Measurements from ENCODE around the gene RBBP4.
"Not testable (repeated sequence)": the region's sequence is repeated elsewhere in the genome, so short reads cannot be mapped to it uniquely, and the experiment has no call there.

The RBBP4 gene

GRCh38 chr1:32693455-32694174, 42.6 kb downstream of the RBBP4 start:
- DNase-seq (ENCODE audit: low read depth): no peak

- DNase-seq (ENCODE audit: low read depth): no peak
These were observed 44.3 kb downstream of the RBBP4 start for GRCh38 chr1:32695098-32695904.

GRCh38 chr1:32696041-32696440, 45.0 kb downstream of the RBBP4 start:
- no peak for DNase-seq (ENCODE audit: low read depth)

- not testable (repeated sequence) for DNase-seq (ENCODE audit: low read depth)
These were observed 46.0 kb downstream of the RBBP4 start for GRCh38 chr1:32696996-32697395.

GRCh38 chr1:32701421-32701911, 50.5 kb downstream of the RBBP4 start:
- no peak for DNase-seq (ENCODE audit: low read depth)

- DNase-seq (ENCODE audit: low read depth): no peak
These were observed 51.1 kb downstream of the RBBP4 start for GRCh38 chr1:32701951-32702598.

GRCh38 chr1:32702599-32703478, 51.8 kb downstream of the RBBP4 start, which contains the start of gene SYNC:
TSS of gene SYNC (minus strand) at chr1:32702770. CDS start at chr1:32702660, 110 bp downstream.
- DNase-seq (ENCODE audit: low read depth): no peak

- no peak for DNase-seq (ENCODE audit: low read depth)
These were observed 52.7 kb downstream of the RBBP4 start for GRCh38 chr1:32703479-32704291.

GRCh38 chr1:32705516-32705915, 54.5 kb downstream of the RBBP4 start:
- DNase-seq (ENCODE audit: low read depth): no peak

GRCh38 chr1:32706491-32706890, 55.5 kb downstream of the RBBP4 start:
- DNase-seq (ENCODE audit: low read depth): no peak

GRCh38 chr1:32709075-32709474, 58.1 kb downstream of the RBBP4 start:
- DNase-seq (ENCODE audit: low read depth): no peak

GRCh38 chr1:32709476-32709875, 58.5 kb downstream of the RBBP4 start:
- DNase-seq (ENCODE audit: low read depth): no peak

GRCh38 chr1:32711221-32711620, 60.2 kb downstream of the RBBP4 start:
- DNase-seq (ENCODE audit: low read depth): not testable (repeated sequence)

- no peak for DNase-seq (ENCODE audit: low read depth)
These were observed 62.1 kb downstream of the RBBP4 start for GRCh38 chr1:32713081-32713480.

GRCh38 chr1:32714277-32714676, 63.3 kb downstream of the RBBP4 start:
- no peak for DNase-seq (ENCODE audit: low read depth)

- no peak for DNase-seq (ENCODE audit: low read depth)
These were observed 64.9 kb downstream of the RBBP4 start for GRCh38 chr1:32715901-32716311.

GRCh38 chr1:32716312-32717148, 65.5 kb downstream of the RBBP4 start:
- no peak for DNase-seq (ENCODE audit: low read depth)

GRCh38 chr1:32717503-32717902, 66.5 kb downstream of the RBBP4 start:
- DNase-seq (ENCODE audit: low read depth): no peak

GRCh38 chr1:32718036-32718435, 67.0 kb downstream of the RBBP4 start:
- DNase-seq (ENCODE audit: low read depth): no peak

GRCh38 chr1:32718527-32718926, 67.5 kb downstream of the RBBP4 start:
- no peak for DNase-seq (ENCODE audit: low read depth)

All from activated T-helper 9 cell treated with anti-CD3 and anti-CD28 coated beads, Interleukin-2, amount 50 U/mL, for 16 hours (primary cell).